Measurements from ENCODE around the gene PIAS4.

- TF ChIP-seq POLR2AphosphoS5 (IDR thresholded peaks at IDR 0.05), result peak in 1 of 4 donors; percentile 12
- TF ChIP-seq, protein P1, sequence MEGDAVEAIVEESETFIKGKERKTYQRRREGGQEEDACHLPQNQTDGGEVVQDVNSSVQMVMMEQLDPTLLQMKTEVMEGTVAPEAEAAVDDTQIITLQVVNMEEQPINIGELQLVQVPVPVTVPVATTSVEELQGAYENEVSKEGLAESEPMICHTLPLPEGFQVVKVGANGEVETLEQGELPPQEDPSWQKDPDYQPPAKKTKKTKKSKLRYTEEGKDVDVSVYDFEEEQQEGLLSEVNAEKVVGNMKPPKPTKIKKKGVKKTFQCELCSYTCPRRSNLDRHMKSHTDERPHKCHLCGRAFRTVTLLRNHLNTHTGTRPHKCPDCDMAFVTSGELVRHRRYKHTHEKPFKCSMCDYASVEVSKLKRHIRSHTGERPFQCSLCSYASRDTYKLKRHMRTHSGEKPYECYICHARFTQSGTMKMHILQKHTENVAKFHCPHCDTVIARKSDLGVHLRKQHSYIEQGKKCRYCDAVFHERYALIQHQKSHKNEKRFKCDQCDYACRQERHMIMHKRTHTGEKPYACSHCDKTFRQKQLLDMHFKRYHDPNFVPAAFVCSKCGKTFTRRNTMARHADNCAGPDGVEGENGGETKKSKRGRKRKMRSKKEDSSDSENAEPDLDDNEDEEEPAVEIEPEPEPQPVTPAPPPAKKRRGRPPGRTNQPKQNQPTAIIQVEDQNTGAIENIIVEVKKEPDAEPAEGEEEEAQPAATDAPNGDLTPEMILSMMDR (IDR thresholded peaks at IDR 0.05), result no peak
These were observed 46.1 kb downstream of the PIAS4 start for GRCh38 chr19:4053423-4054324.
